H1 (cell line): ENCODE results near the gene RNU5D-1. TPM values are rescaled to one million over a fixed set of nuclear protein-coding genes. Genes with fewer than 3 reads are reported as not detected.

Experiments used
- HDAC2 ChIP-seq, 2 experiments: fragments of 300-600 bp in 1 of 2; sonication (generic) in 1 of 2; IDR thresholded peaks; 2 replicates each; pipeline ENCODE4 v1.6.1; 2011 to 2012; ENCODE audit warnings: low read depth in 2 of 2, low read length in 2 of 2, mild to moderate bottlenecking in 2 of 2, moderate library complexity in 2 of 2, borderline replicate concordance in 1 of 2, inconsistent platforms in 1 of 2
- POU5F1 ChIP-seq: IDR thresholded peaks from 2 replicates; pipeline ENCODE4 v1.6.1; 2011; ENCODE audit warnings: low read depth, mild to moderate bottlenecking, low read length, moderate library complexity
- polyA plus RNA-seq, 7 experiments: library from polyadenylated mRNA; depleted of rRNA in 3 of 7; stranded (reverse) in 5 of 7; unstranded in 2 of 7; fragments of >200 nt in 5 of 7; fragments of 200-250 nt in 2 of 7; gene quantifications; 1 replicate in 5 of 7; 2 replicates in 1 of 7; 4 replicates in 1 of 7; pipeline versions ENCODE4 v1.2.1 to v1.2.3, GENCODE V29; 2011 to 2013; ENCODE audit warnings: missing spikeins in 2 of 7, mixed read lengths in 2 of 7
- total RNA-seq: library from RNA; stranded (reverse); fragmentation: NEBNext Ultra II Directional; extraction: Animal tissue kit (Norgen Biotek cat#: 25700); gene quantifications from 2 replicates; pipeline ENCODE4 v1.2.1, GENCODE V29; 2021

The RNU5D-1 gene
- total and polyA plus RNA-seq, 2 of the 8 experiments (the other 6 are each of a cell fraction or from before 2014, with no cell fraction given) = under 0.01 TPM; not detected in 1

DNA sequence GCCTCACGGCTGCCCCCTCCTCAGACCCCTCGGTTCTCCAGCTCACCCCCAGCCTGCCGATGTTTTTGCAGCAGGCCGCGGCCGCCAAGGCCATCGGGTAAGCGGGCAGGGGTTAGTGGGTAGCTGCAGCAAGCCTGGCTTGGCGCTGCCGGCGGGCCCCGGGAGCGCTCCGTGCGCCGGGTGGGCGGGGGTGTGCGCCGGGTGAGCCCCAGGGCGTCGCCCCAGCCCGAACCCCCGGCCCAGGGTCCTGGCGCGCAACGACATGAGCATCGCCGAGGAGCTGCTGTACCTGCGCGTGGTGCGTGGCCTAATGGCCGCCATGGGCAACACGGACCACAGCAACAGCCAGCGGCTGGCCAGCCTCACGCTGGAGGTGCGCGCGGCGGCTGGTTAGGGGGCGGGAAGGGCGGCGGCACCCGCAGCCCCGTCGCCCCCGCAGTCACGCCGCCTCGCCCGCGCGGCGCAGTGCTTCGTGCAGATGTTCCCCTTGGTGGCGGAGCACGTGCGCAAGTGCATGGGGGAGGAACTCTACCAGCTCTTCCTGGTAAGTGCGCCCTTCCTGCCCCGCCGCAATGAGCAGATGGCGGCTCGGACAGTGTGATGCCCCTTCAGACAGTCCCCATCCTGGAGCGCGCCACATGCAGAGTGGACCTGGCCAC lies 6.5 kb downstream of the RNU5D-1 start (continued):
- TF ChIP-seq POU5F1 = no peak
- TF ChIP-seq HDAC2 (IDR thresholded peaks at IDR 0.05; ENCODE audit: borderline replicate concordance in 1 of 2, low read depth in 2 of 2, low read length in 2 of 2) = no peak
